Loucy (cell line): Measurements from ENCODE around the gene TAC4.

ENCODE experiments used
- CTCF ChIP-seq: fragments of 200-600 bp; sonication (generic); conservative IDR thresholded peaks from 2 replicates; pipeline ENCODE4 v1.5.1; 2014; ENCODE audit warnings: mild to moderate bottlenecking, antibody characterized with exemption, low read length
- EZH2phosphoT487 ChIP-seq: fragments of 200-600 bp; IDR thresholded peaks from 2 replicates; pipeline ENCODE4 v1.6.1; 2018; ENCODE audit warnings: antibody characterized with exemption, mild to moderate bottlenecking, moderate library complexity, borderline replicate concordance

DNA sequence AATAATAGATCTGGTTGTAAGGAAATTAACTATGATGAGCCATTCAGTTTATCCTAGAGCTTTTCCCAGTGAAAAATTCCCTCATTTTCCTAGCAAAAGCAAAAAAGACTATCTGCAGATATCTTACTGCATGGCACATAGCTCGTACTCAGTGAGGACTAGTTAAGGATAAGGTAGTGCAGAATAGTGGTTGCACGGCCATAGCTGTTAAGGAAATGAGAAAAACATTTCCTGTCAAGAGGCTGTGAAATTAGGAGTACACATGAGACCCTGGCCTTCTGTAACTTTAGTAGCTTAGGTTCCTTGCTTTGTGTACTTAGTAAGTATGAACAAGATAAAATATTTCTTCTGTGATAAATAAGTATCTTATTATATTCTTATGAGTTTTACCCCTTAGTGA is 49.1 kb downstream of the TAC4 start:
- TF ChIP-seq CTCF (no peak), EZH2phosphoT487 (no peak)
